ENCODE results near the gene FXR2.

- TF ChIP-seq, protein P1, sequence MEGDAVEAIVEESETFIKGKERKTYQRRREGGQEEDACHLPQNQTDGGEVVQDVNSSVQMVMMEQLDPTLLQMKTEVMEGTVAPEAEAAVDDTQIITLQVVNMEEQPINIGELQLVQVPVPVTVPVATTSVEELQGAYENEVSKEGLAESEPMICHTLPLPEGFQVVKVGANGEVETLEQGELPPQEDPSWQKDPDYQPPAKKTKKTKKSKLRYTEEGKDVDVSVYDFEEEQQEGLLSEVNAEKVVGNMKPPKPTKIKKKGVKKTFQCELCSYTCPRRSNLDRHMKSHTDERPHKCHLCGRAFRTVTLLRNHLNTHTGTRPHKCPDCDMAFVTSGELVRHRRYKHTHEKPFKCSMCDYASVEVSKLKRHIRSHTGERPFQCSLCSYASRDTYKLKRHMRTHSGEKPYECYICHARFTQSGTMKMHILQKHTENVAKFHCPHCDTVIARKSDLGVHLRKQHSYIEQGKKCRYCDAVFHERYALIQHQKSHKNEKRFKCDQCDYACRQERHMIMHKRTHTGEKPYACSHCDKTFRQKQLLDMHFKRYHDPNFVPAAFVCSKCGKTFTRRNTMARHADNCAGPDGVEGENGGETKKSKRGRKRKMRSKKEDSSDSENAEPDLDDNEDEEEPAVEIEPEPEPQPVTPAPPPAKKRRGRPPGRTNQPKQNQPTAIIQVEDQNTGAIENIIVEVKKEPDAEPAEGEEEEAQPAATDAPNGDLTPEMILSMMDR (IDR thresholded peaks at IDR 0.05) = no peak
- TF ChIP-seq EZH2 (IDR thresholded peaks at IDR 0.05) = no peak
Measured at GRCh38 chr17:7591596-7591995, 23.1 kb downstream of the FXR2 start.
